Erythroblast (primary cell): Measurements from ENCODE around the gene CFAP99.

ENCODE experiments used
- GATA1 ChIP-seq: IDR thresholded peaks from 2 replicates; pipeline ENCODE4 v1.6.1; 2011; ENCODE audit warnings: low read depth, mild to moderate bottlenecking, control low read depth, low read length, moderate library complexity
- POLR2A ChIP-seq: IDR thresholded peaks from 2 replicates; pipeline ENCODE4 v1.6.1; 2011; ENCODE audit warnings: mild to moderate bottlenecking, low read length

GRCh38 chr4:2389691-2390090 lies 29.1 kb upstream of the CFAP99 start:
- TF ChIP-seq POLR2A (no peak), GATA1 (no peak)
